Measurements from ENCODE around the gene RELL1.

DNA sequence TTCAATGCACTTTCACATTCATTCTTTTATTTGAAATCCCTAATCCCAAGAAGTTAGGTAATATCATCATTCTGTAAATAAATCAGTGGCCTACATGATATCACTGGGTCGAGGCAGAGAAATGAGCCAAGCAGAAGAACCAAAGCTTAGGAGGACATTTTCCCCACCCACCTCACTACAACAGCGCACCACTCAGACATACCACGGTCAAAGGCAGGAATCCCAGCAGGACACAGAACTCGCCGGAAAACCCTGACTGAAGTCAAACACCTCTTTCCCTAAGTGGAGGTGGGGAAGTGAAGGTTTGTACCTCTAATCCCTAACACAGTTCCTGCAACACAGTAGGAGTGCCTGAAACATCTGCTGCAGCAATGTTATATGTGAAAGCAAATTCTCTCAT, 21.5 kb downstream of the RELL1 start:
- TF ChIP-seq MXI1 (conservative IDR thresholded peaks at IDR 0.05; ENCODE audit: poor library complexity, severe bottlenecking): no peak
- TF ChIP-seq, protein P1, sequence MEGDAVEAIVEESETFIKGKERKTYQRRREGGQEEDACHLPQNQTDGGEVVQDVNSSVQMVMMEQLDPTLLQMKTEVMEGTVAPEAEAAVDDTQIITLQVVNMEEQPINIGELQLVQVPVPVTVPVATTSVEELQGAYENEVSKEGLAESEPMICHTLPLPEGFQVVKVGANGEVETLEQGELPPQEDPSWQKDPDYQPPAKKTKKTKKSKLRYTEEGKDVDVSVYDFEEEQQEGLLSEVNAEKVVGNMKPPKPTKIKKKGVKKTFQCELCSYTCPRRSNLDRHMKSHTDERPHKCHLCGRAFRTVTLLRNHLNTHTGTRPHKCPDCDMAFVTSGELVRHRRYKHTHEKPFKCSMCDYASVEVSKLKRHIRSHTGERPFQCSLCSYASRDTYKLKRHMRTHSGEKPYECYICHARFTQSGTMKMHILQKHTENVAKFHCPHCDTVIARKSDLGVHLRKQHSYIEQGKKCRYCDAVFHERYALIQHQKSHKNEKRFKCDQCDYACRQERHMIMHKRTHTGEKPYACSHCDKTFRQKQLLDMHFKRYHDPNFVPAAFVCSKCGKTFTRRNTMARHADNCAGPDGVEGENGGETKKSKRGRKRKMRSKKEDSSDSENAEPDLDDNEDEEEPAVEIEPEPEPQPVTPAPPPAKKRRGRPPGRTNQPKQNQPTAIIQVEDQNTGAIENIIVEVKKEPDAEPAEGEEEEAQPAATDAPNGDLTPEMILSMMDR (IDR thresholded peaks at IDR 0.05; ENCODE audit: poor library complexity, severe bottlenecking): no peak
- no peak for TF ChIP-seq EP300 (conservative IDR thresholded peaks at IDR 0.05; ENCODE audit: poor library complexity, severe bottlenecking)

All from neural cell (in vitro differentiated cells).